ENCODE measurements around the gene LRMDA. TPM values are rescaled to one million over a fixed set of nuclear protein-coding genes. Genes with fewer than 3 reads are reported as not detected.

Gene LRMDA
- total RNA-seq, 1 donor from 2014 or later = 0.19 TPM

DNA sequence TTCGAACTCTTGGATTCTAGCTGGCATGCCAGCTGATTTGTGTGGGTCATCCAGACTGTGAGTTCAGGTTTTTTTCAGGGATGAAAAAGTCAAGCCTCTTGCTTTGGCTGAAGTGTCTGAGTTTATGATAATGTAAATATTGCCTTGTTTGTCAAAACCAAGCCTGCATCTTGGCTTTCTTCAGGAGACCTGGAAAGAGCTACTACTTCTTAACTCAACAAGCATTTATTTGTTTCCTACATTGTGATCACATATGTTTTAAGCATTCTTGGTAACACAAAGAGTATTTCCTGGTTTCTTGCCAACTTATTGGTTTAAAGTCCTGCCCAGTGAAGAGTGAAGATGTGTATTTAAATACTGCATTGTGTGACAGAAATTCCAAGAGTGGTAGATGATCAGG is 407.1 kb downstream of the LRMDA start:
- Mint-ChIP-seq H3K4me1 (ENCODE audit: unreplicated experiment) (no peaks in the 10 kb centered on the region), H3K36me3 (ENCODE audit: unreplicated experiment) (no peaks in the 10 kb centered on the region), H3K9me3 (ENCODE audit: unreplicated experiment) (no peaks in the 10 kb centered on the region), H3K27me3 (ENCODE audit: unreplicated experiment) (peaks cover 60% of the 10 kb centered on the region), H3K4me3 (ENCODE audit: unreplicated experiment) (no peak overlapping the region), H3K27ac (ENCODE audit: unreplicated experiment) (no peak overlapping the region)
- no peak for DNase-seq (ENCODE audit: extremely low spot score, unreplicated experiment)
- TF ChIP-seq, protein P1, sequence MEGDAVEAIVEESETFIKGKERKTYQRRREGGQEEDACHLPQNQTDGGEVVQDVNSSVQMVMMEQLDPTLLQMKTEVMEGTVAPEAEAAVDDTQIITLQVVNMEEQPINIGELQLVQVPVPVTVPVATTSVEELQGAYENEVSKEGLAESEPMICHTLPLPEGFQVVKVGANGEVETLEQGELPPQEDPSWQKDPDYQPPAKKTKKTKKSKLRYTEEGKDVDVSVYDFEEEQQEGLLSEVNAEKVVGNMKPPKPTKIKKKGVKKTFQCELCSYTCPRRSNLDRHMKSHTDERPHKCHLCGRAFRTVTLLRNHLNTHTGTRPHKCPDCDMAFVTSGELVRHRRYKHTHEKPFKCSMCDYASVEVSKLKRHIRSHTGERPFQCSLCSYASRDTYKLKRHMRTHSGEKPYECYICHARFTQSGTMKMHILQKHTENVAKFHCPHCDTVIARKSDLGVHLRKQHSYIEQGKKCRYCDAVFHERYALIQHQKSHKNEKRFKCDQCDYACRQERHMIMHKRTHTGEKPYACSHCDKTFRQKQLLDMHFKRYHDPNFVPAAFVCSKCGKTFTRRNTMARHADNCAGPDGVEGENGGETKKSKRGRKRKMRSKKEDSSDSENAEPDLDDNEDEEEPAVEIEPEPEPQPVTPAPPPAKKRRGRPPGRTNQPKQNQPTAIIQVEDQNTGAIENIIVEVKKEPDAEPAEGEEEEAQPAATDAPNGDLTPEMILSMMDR (IDR thresholded peaks at IDR 0.05) = no peak

DNA sequence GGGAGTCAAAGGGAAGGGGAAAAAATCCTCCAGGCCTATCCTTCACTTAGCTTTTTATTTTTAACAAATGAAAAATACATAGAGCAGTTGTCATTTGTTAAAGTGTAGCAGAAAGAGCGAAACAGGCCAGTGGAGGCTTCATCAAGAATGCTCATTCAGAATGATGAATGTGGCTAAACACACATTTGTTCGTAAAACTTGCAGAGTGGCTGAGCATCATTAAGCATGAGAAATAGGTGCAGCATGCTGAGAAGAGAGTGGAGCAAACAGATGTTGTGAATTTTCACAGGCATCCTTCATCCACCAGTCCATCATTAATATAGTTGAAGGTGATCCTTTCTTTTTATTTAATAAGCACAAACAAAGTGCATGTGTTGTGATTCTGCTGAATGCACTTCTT is 407.6 kb downstream of the LRMDA start:
- TF ChIP-seq, protein P1 (IDR thresholded peaks at IDR 0.05) = no peak
- DNase-seq (ENCODE audit: extremely low spot score, unreplicated experiment) = no peak

DNA sequence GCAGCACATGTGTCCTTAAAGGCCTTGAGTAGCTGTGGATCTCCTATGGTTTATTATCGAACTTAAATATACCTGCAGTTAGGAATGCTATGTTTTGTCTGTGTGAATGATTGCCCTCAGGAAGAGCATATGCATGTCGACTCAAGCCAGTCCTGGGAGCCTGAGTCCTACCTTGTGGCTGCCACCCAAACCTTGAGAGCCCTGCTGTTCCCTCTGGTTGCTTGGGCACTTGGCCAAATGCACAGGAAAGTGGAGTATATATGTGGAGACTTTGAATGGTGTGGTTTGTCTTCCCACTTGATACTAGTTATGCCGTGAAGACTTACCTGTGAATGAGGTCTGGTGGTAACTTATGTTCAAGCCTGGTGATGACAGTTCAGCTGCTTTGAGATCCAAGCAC is 409.8 kb downstream of the LRMDA start:
- no peak overlapping the region for H3K27ac Mint-ChIP-seq (ENCODE audit: unreplicated experiment)
- H3K4me3 Mint-ChIP-seq (ENCODE audit: unreplicated experiment) = no peak overlapping the region
- peaks cover 52% of the 10 kb centered on the region for H3K27me3 Mint-ChIP-seq (ENCODE audit: unreplicated experiment)
- no peaks in the 10 kb centered on the region for H3K4me1 Mint-ChIP-seq (ENCODE audit: unreplicated experiment)
- H3K36me3 Mint-ChIP-seq (ENCODE audit: unreplicated experiment) = no peaks in the 10 kb centered on the region
- TF ChIP-seq, protein P1 (IDR thresholded peaks at IDR 0.05) = no peak
- no peaks in the 10 kb centered on the region for H3K9me3 Mint-ChIP-seq (ENCODE audit: unreplicated experiment)
- DNase-seq (ENCODE audit: extremely low spot score, unreplicated experiment) = no peak

More for the DNA sequence above, 407.6 kb downstream of the LRMDA start:
- H3K4me1 Mint-ChIP-seq (ENCODE audit: unreplicated experiment) = no peaks in the 10 kb centered on the region
- no peak overlapping the region for H3K4me3 Mint-ChIP-seq (ENCODE audit: unreplicated experiment)
- no peak overlapping the region for H3K27ac Mint-ChIP-seq (ENCODE audit: unreplicated experiment)
- no peaks in the 10 kb centered on the region for H3K36me3 Mint-ChIP-seq (ENCODE audit: unreplicated experiment)
- H3K27me3 Mint-ChIP-seq (ENCODE audit: unreplicated experiment) = peaks cover 62% of the 10 kb centered on the region
- no peaks in the 10 kb centered on the region for H3K9me3 Mint-ChIP-seq (ENCODE audit: unreplicated experiment)

DNA sequence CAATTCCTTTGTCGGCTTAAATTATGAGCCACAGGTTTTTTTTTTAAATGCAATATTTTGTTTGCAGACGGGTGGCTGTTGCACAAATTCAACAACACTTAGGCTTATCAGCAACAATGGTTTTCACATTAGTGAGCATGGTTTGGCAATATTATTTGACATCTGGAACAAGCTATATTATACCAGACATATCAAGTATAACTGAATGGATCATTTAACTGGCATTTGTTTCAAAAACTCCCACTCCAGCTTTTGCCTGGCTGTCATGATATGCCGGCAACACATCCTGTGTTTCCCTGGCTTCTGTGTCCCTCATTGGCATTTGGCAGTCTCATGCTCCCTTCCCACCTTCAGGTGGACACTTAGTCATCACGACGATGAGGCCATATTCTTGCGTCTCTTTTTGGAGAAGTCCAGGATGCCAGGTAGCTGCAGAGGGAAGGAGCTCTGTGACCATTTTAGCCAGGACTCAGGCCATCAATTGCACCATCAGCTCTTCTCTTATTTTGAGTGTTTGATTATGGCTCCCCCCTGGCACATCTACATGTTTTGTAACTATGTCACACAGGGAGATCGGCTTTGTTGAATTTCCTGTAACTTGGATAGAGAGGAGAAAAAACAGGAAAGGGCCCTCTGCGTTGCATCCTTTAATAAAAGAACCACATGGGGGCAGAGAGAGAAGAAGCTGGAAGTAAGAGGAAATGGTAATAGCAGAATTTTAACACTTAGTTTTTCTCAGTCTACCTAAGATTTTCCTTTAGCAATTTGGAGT is 413.9 kb downstream of the LRMDA start:
- no peak overlapping the region for H3K4me3 Mint-ChIP-seq (ENCODE audit: unreplicated experiment)
- TF ChIP-seq, protein P1 (IDR thresholded peaks at IDR 0.05) = peak; percentile 16
- H3K4me1 Mint-ChIP-seq (ENCODE audit: unreplicated experiment) = no peaks in the 10 kb centered on the region
- H3K9me3 Mint-ChIP-seq (ENCODE audit: unreplicated experiment) = no peaks in the 10 kb centered on the region
- no peak overlapping the region for H3K27ac Mint-ChIP-seq (ENCODE audit: unreplicated experiment)
- no peak for DNase-seq (ENCODE audit: extremely low spot score, unreplicated experiment)
- no peaks in the 10 kb centered on the region for H3K36me3 Mint-ChIP-seq (ENCODE audit: unreplicated experiment)
- H3K27me3 Mint-ChIP-seq (ENCODE audit: unreplicated experiment) = peaks cover 40% of the 10 kb centered on the region

DNA sequence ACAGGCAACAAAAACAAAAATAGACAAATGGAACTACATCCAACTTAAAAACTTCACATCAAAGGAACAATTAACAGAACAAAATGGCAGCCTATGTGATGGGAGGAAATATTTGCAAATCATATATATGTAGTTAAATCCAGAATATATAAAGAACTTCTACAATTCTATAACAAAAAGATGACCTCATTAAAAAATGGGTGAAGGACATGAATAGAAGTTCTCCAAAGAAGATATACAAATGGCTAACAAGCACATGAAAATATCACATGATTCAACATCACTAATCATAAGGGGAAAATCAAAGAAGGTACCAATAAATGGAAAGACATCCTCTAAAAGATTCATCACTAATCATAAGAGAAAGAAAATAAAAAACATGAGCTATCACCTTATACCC is 416.1 kb downstream of the LRMDA start:
- H3K4me3 Mint-ChIP-seq (ENCODE audit: unreplicated experiment) = no peak overlapping the region
- H3K9me3 Mint-ChIP-seq (ENCODE audit: unreplicated experiment) = no peaks in the 10 kb centered on the region
- no peaks in the 10 kb centered on the region for H3K36me3 Mint-ChIP-seq (ENCODE audit: unreplicated experiment)
- H3K27ac Mint-ChIP-seq (ENCODE audit: unreplicated experiment) = no peak overlapping the region
- peaks cover 32% of the 10 kb centered on the region for H3K27me3 Mint-ChIP-seq (ENCODE audit: unreplicated experiment)
- DNase-seq (ENCODE audit: extremely low spot score, unreplicated experiment) = no peak
- no peaks in the 10 kb centered on the region for H3K4me1 Mint-ChIP-seq (ENCODE audit: unreplicated experiment)
- TF ChIP-seq, protein P1 (IDR thresholded peaks at IDR 0.05) = no peak
